ENCODE results near the gene NRXN3. TPM values are rescaled to one million over a fixed set of nuclear protein-coding genes. Genes with fewer than 3 reads are reported as not detected.

Gene NRXN3
- total and polyA plus RNA-seq, 8 donors = 0.53 to 2.5 (median 1.5) TPM

DNA sequence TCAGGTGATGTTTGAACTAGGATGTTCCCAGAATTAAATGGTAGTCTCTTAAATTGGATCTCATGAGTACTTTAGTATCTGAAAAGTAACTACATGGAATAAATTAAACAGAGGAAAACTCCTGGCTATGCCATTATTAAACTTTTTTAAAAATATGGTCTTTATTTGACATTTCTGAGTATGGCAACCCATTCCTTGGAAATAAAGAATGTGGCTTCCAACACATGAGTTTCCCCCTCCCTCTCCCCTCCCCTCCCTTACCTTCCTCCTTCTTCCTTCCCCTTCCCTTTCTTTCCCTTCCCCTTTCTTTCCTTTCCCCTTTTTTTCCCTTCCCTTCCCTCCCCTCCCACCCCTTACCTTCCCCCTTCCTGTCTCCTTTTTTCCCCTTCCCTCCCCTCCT is 1100.9 kb downstream of the NRXN3 start:
- Histone ChIP-seq H3K27ac (no peak overlapping the region), H3K27me3 (no peaks in the 10 kb centered on the region), H3K4me1 (no peaks in the 10 kb centered on the region), H3K4me3 (no peak overlapping the region), H3K9me3 (no peaks in the 10 kb centered on the region), H3K36me3 (no peaks in the 10 kb centered on the region)
- DNase-seq (no peak), ATAC-seq (no peak), FAIRE-seq (no peak)
- TF ChIP-seq, protein P1, sequence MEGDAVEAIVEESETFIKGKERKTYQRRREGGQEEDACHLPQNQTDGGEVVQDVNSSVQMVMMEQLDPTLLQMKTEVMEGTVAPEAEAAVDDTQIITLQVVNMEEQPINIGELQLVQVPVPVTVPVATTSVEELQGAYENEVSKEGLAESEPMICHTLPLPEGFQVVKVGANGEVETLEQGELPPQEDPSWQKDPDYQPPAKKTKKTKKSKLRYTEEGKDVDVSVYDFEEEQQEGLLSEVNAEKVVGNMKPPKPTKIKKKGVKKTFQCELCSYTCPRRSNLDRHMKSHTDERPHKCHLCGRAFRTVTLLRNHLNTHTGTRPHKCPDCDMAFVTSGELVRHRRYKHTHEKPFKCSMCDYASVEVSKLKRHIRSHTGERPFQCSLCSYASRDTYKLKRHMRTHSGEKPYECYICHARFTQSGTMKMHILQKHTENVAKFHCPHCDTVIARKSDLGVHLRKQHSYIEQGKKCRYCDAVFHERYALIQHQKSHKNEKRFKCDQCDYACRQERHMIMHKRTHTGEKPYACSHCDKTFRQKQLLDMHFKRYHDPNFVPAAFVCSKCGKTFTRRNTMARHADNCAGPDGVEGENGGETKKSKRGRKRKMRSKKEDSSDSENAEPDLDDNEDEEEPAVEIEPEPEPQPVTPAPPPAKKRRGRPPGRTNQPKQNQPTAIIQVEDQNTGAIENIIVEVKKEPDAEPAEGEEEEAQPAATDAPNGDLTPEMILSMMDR (IDR thresholded peaks at IDR 0.05) = no peak
- intact Hi-C loops (cut with DNase I) = no loop called here

DNA sequence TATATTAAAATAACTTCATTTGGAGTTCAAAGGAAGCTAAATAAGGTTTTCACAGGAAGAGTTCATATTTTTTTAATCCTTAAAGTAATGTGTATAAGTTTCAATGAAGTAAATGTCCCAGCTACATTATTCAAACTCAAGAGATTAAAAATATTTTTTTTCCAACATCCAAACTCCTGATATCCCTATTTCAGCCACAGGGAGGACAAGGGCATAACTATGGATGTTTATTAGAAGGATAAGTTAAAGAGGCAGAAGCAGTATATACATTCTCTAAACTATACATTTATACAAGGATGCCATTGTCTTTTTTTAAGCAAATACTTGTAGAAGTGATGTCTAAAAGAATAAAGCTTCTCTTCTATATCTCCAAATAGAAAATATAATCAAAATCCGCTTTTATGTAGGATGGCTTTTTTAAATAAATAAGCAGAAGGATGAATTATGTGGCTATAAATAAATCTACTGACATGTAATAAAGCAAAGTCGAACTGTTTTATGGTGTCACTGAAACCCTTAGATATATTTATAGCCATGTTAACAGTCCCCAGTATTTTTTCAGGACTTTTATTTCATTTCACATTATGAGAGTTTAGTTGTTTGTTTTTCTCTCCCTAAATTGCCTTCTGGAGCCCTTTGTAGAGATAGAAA is 1104.6 kb downstream of the NRXN3 start:
- intact Hi-C loops (cut with DNase I) = no loop called here
- DNase-seq (no peak), ATAC-seq (no peak), FAIRE-seq (peak; percentile 41)
- no peaks in the 10 kb centered on the region for H3K4me1 ChIP-seq
- 58 to 60% methylated on average over 2 of the region's 2 CpGs for WGBS, 2 donors
- no peaks in the 10 kb centered on the region for H3K27me3 ChIP-seq
- H3K27ac ChIP-seq = no peak overlapping the region
- no peaks in the 10 kb centered on the region for H3K36me3 ChIP-seq
- TF ChIP-seq, protein P1 (IDR thresholded peaks at IDR 0.05) = no peak
- no peaks in the 10 kb centered on the region for H3K9me3 ChIP-seq
- H3K4me3 ChIP-seq = no peak overlapping the region

DNA sequence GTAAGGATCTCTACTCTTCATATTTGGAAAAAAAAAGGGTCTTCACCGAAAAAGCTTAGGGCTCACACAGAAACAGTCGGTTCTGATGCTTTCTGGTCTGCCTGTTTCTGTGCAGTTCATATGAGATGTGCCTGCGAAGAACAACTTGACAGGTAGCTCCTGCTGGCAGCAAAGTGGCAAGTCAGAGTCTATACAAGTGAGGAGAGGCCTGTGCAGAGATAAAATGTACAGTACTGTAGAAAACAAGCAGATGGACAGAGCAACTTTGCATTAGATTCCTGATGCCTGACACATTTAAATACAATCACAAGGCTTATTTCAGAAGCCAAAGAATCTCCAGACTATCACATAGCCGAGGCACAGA is 1105.1 kb downstream of the NRXN3 start:
- 79 to 88% methylated on average over 4 of the region's 4 CpGs for WGBS, 2 donors
- no peaks in the 10 kb centered on the region for H3K36me3 ChIP-seq
- intact Hi-C loops (cut with DNase I) = no loop called here

DNA sequence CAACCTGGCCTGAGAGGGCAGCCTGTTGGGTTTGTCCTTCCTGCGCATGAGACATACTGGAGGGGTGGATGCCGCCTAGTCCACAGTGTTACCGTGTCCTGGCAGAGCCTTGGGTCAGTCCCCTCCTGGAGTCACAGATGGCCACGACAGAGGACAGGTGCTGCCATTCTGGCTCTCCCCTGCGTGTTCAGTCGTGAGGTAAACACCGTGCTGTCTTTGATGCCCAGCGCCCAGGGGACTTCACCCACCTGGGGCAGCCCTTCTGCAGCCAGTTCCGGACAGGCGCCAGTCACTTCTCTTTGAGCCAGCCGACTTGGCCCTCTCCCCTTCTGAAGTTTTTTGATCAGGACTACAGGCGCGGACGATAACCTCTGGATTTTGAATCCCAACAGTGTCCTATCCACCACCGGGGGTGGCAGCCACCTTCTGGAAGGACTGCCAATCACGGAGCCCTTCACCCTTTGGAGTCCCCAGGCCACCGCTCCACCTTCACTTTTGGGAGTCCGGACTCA is 1108.2 kb downstream of the NRXN3 start:
- FAIRE-seq (no peak), ATAC-seq (peak; percentile 2 to 11 (median 3)), DNase-seq (peak; percentile 12 to 67 (median 29))
- H3K4me1 ChIP-seq = peaks cover 4 to 16% (median 13%) of the 10 kb centered on the region in 3 donors
- no peaks in the 10 kb centered on the region for H3K36me3 ChIP-seq
- no peaks in the 10 kb centered on the region for H3K27me3 ChIP-seq
- intact Hi-C loops (cut with DNase I) = no loop called here
- peak overlapping the region; percentile 35 to 59 (median 47) for H3K4me3 ChIP-seq
- no peaks in the 10 kb centered on the region for H3K9me3 ChIP-seq
- TF ChIP-seq, protein P1 (IDR thresholded peaks at IDR 0.05) = no peak
- 19 to 26% methylated on average over 18 of the region's 18 CpGs for WGBS, 2 donors
- no peak overlapping the region for H3K27ac ChIP-seq

More for the DNA sequence above, 1105.1 kb downstream of the NRXN3 start:
- no peak overlapping the region for H3K4me3 ChIP-seq
- H3K27me3 ChIP-seq = no peaks in the 10 kb centered on the region
- no peak for DNase-seq
- no peak for ATAC-seq
- no peaks in the 10 kb centered on the region for H3K4me1 ChIP-seq
- TF ChIP-seq, protein P1 (IDR thresholded peaks at IDR 0.05) = no peak
- no peaks in the 10 kb centered on the region for H3K9me3 ChIP-seq
- no peak for FAIRE-seq
- H3K27ac ChIP-seq = no peak overlapping the region

Measured in pancreas (tissue), 10 donors.